ENCODE results near the gene ATP6V1G3. TPM values are rescaled to one million over a fixed set of nuclear protein-coding genes. Genes with fewer than 3 reads are reported as not detected.
A peak's percentile ranks its signal among the peaks of the same experiment; 100 is the strongest.

Gene ATP6V1G3
- total and polyA plus RNA-seq, 9 of the 15 experiments (the other 6 are each of a cell fraction or from before 2014, with no cell fraction given), result 0.32 TPM; not detected in 8

- TF ChIP-seq SOX6 (IDR thresholded peaks at IDR 0.05) (peak; percentile 16; the same call in 1 of the 2 replicates), NEUROD1 (IDR thresholded peaks at IDR 0.05; ENCODE audit: borderline replicate concordance, low read depth, low read length, partially characterized antibody) (no peak), PCBP2 (IDR thresholded peaks at IDR 0.05; ENCODE audit: low read depth, low read length, poor library complexity, severe bottlenecking) (no peak), ZNF311 (CRISPR knock-in tag; IDR thresholded peaks at IDR 0.05) (no peak), ZNF445 (CRISPR knock-in tag; IDR thresholded peaks at IDR 0.05; ENCODE audit: low read depth) (no peak), TAF1 (IDR thresholded peaks at IDR 0.05; ENCODE audit: control insufficient read depth, extremely low read depth, insufficient read depth, low read length, severe bottlenecking) (no peak), NFXL1 (CRISPR knock-in tag; IDR thresholded peaks at IDR 0.05) (no peak), ETV5 (CRISPR knock-in tag; IDR thresholded peaks at IDR 0.05; ENCODE audit: low read depth) (no peak), DIDO1 (tag; IDR thresholded peaks at IDR 0.05; ENCODE audit: low read depth) (no peak), TBL1XR1 (IDR thresholded peaks at IDR 0.05; ENCODE audit: low read length in 2 of 2) (no peak), ZNF184 (CRISPR knock-in tag; IDR thresholded peaks at IDR 0.05) (no peak), BRD9 (IDR thresholded peaks at IDR 0.05; ENCODE audit: low read depth, partially characterized antibody) (peak; percentile 71), ATF2 (CRISPR knock-in tag; IDR thresholded peaks at IDR 0.05) (no peak), NFE2 (IDR thresholded peaks at IDR 0.05; ENCODE audit: low read depth) (no peak), FOXM1 (IDR thresholded peaks at IDR 0.05; ENCODE audit: low read depth) (peak; percentile 36; the same call in 1 of the 2 replicates), FOXM1 (CRISPR knock-in tag; IDR thresholded peaks at IDR 0.05; ENCODE audit: low read depth) (no peak), ZKSCAN1 (IDR thresholded peaks at IDR 0.05; ENCODE audit: low read depth, low read length) (no peak), TAF9B (IDR thresholded peaks at IDR 0.05; ENCODE audit: partially characterized antibody) (no peak), POLR2G (IDR thresholded peaks at IDR 0.05; ENCODE audit: low read depth, low read length) (no peak), FUS (optimal IDR thresholded peaks at IDR 0.05; ENCODE audit: low read depth, low read length) (no peak), HES1 (IDR thresholded peaks at IDR 0.05; ENCODE audit: low read depth) (no peak), SREBF2 (CRISPR knock-in tag; IDR thresholded peaks at IDR 0.05) (no peak), KAT7 (CRISPR knock-in tag; IDR thresholded peaks at IDR 0.05; ENCODE audit: borderline replicate concordance) (no peak), ZC3H4 (CRISPR knock-in tag; IDR thresholded peaks at IDR 0.05; ENCODE audit: borderline replicate concordance) (no peak), ZNF785 (CRISPR knock-in tag; IDR thresholded peaks at IDR 0.05) (no peak), THRA (IDR thresholded peaks at IDR 0.05) (no peak), TFAM (CRISPR knock-in tag; conservative IDR thresholded peaks at IDR 0.05) (no peak), LEF1 (IDR thresholded peaks at IDR 0.05) (peak; percentile 66; the same call in 1 of the 2 replicates), KAT2B (IDR thresholded peaks at IDR 0.05; ENCODE audit: low read depth, low read length) (no peak), TCF7 (IDR thresholded peaks at IDR 0.05; ENCODE audit: borderline replicate concordance) (no peak)
Observed at GRCh38 chr1:198556971-198557370, 16.5 kb upstream of the ATP6V1G3 start (continued).

Measured in K562 (cell line).